Measurements from ENCODE around the gene RETREG3. TPM values are rescaled to one million over a fixed set of nuclear protein-coding genes. Genes with fewer than 3 reads are reported as not detected.

Gene RETREG3
- total RNA-seq, 2 donors from 2014 or later, result 51.5 to 55.4 TPM

DNA sequence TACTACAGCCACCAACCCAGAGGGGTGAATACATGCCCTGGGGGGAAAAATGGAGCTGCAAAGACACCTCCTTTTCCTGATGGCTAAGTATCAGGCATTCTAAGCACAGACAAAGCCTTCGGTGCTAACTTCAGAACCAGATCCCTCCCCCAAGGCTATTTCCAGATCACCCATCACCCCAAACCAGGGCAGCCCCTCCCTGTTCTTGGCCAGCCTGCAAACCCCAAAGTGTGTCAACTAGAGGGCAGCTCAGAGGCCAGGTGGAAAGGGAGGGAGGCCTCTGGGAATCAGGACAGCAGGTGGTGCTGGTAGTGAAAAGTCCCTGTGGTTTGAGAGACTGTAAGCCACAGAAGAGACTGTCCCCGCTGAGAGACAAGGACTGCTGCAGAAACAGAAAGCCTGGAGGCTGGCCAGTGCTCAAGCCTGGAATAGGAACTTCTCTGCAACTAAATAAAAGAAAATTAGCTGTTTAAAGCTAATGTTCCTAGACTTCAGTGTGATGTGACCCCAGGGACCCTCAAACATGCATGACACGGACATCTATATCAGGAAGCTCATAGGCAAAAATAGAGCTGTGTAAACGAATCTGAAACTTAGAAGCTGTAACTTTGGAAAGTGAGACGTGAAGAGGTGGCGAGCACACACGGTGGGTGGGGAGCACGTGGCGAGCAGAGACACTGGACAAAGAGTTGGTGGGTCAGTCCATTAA, 9.4 kb upstream of the RETREG3 start:
- TF ChIP-seq CTCF (conservative IDR thresholded peaks at IDR 0.05), result peak; percentile 71
- Histone ChIP-seq H3K4me3 (ENCODE audit: low read length) (no peak overlapping the region), H3K9ac (ENCODE audit: extremely low read depth, low read length, poor library complexity, severe bottlenecking) (no peak overlapping the region), H3K36me3 (ENCODE audit: control insufficient read depth, insufficient read depth, low read length) (peaks cover 20% of the 10 kb centered on the region), H3K4me1 (ENCODE audit: control insufficient read depth, insufficient read depth, low read length) (peaks cover 2% of the 10 kb centered on the region), H3K27ac (ENCODE audit: low read depth, low read length) (peak overlapping the region; percentile 49), H3K9me3 (ENCODE audit: control insufficient read depth, low read length) (no peaks in the 10 kb centered on the region), H3K27me3 (ENCODE audit: control insufficient read depth, insufficient read depth, low read length, poor library complexity, severe bottlenecking) (no peaks in the 10 kb centered on the region)
- Mint-ChIP-seq H3K27me3 (ENCODE audit: insufficient read depth) (no peaks in the 10 kb centered on the region), H3K36me3 (ENCODE audit: low read depth) (peaks cover 22% of the 10 kb centered on the region), H3K4me3 (no peak overlapping the region), H3K4me1 (peaks cover 8% of the 10 kb centered on the region), H3K27ac (no peak overlapping the region), H3K9me3 (no peaks in the 10 kb centered on the region)
- WGBS, 2 experiments (ENCODE audit: insufficient coverage in 1 of 2, insufficient read length in 1 of 2), result 80 to 83% methylated on average over 7 to 9 of the region's 9 CpGs
- peak; percentile 94 for DNase-seq

- Histone ChIP-seq H3K9me3 (ENCODE audit: control insufficient read depth, low read length) (no peaks in the 10 kb centered on the region), H3K4me1 (ENCODE audit: control insufficient read depth, insufficient read depth, low read length) (peaks cover 2% of the 10 kb centered on the region), H3K36me3 (ENCODE audit: control insufficient read depth, insufficient read depth, low read length) (peaks cover 26% of the 10 kb centered on the region), H3K4me3 (ENCODE audit: low read length) (no peak overlapping the region), H3K9ac (ENCODE audit: extremely low read depth, low read length, poor library complexity, severe bottlenecking) (no peak overlapping the region), H3K27ac (ENCODE audit: low read depth, low read length) (peak overlapping the region; percentile 49), H3K27me3 (ENCODE audit: control insufficient read depth, insufficient read depth, low read length, poor library complexity, severe bottlenecking) (no peaks in the 10 kb centered on the region)
- WGBS, 2 experiments (ENCODE audit: insufficient coverage in 1 of 2, insufficient read length in 1 of 2), result 82 to 86% methylated on average over 4 of the region's 4 CpGs
- peaks cover 8% of the 10 kb centered on the region for H3K4me1 Mint-ChIP-seq
- H3K36me3 Mint-ChIP-seq (ENCODE audit: low read depth), result peaks cover 25% of the 10 kb centered on the region
- no peak for DNase-seq
- H3K27me3 Mint-ChIP-seq (ENCODE audit: insufficient read depth), result no peaks in the 10 kb centered on the region
- H3K4me3 Mint-ChIP-seq, result no peak overlapping the region
- H3K27ac Mint-ChIP-seq, result peak overlapping the region; percentile 64
- H3K9me3 Mint-ChIP-seq, result no peaks in the 10 kb centered on the region
- no peak for TF ChIP-seq CTCF (conservative IDR thresholded peaks at IDR 0.05)
Measured at GRCh38 chr17:42617956-42618431, 8.8 kb upstream of the RETREG3 start.

DNA sequence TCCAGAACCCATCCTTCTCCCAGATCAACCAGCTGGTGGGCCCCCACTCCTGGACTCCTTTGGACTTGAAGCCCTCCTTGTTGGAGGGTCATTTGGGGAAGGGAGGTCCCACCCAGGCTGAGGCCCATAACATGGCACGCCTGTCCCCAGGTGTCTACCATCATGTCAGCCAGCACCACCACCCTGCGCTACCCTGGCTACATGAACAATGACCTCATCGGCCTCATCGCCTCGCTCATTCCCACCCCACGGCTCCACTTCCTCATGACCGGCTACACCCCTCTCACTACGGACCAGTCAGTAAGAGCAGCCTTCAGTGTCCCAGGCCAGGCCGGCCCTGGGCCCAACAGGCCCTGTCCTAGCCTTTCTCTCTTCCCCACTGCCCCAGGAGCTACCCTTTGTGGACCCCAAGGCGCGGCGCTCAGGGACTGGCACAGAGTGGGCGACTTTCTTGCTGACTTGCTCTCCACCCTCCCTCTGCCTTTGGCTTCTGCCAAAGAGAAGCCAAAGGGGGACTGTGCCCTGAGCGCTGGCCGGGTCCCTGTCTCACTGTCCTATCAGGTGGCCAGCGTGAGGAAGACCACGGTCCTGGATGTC, 4.6 kb upstream of the RETREG3 start:
- H3K4me1 ChIP-seq (ENCODE audit: control insufficient read depth, insufficient read depth, low read length), result peaks cover 2% of the 10 kb centered on the region
- H3K4me3 ChIP-seq (ENCODE audit: low read length), result no peak overlapping the region
- peaks cover 43% of the 10 kb centered on the region for H3K36me3 ChIP-seq (ENCODE audit: control insufficient read depth, insufficient read depth, low read length)
- Mint-ChIP-seq H3K9me3 (no peaks in the 10 kb centered on the region), H3K27me3 (ENCODE audit: insufficient read depth) (no peaks in the 10 kb centered on the region), H3K36me3 (ENCODE audit: low read depth) (peaks cover 37% of the 10 kb centered on the region), H3K4me1 (peaks cover 7% of the 10 kb centered on the region), H3K27ac (no peak overlapping the region), H3K4me3 (no peak overlapping the region)
- H3K9me3 ChIP-seq (ENCODE audit: control insufficient read depth, low read length), result no peaks in the 10 kb centered on the region
- 97 to 100% methylated on average over 1 to 16 of the region's 17 CpGs for WGBS, 2 experiments (ENCODE audit: insufficient coverage in 1 of 2, insufficient read length in 1 of 2)
- H3K27me3 ChIP-seq (ENCODE audit: control insufficient read depth, insufficient read depth, low read length, poor library complexity, severe bottlenecking), result no peaks in the 10 kb centered on the region
- H3K9ac ChIP-seq (ENCODE audit: extremely low read depth, low read length, poor library complexity, severe bottlenecking), result no peak overlapping the region
- H3K27ac ChIP-seq (ENCODE audit: low read depth, low read length), result no peak overlapping the region
- no peak for DNase-seq
- TF ChIP-seq CTCF (conservative IDR thresholded peaks at IDR 0.05), result no peak
